ENCODE measurements around the gene MYOZ2.

GRCh38 chr4:119210775-119211174 is 75.1 kb downstream of the MYOZ2 start:
- TF ChIP-seq CTCF (conservative IDR thresholded peaks at IDR 0.05): no peak
- TF ChIP-seq ZFX (IDR thresholded peaks at IDR 0.05): no peak
